GM12873 (cell line): Measurements from ENCODE around the gene ALDH3B1.

Experiments used
- CTCF ChIP-seq: IDR thresholded peaks from 2 replicates; pipeline ENCODE4 v1.5.1; 2012; ENCODE audit warnings: low read depth, mild to moderate bottlenecking, moderate library complexity, low read length, control low read depth; ENCODE audit not compliant: insufficient read depth; ENCODE audit errors: missing control alignments

Gene ALDH3B1

GRCh38 chr11:67998150-67999045, 11.7 kb upstream of the ALDH3B1 start:
- TF ChIP-seq CTCF, result no peak

- TF ChIP-seq CTCF, result no peak
Measured at GRCh38 chr11:67999201-67999629, 10.9 kb upstream of the ALDH3B1 start.

- TF ChIP-seq CTCF, result no peak
Measured at GRCh38 chr11:67999704-68000103, 10.4 kb upstream of the ALDH3B1 start.

GRCh38 chr11:68002575-68002937, 7.6 kb upstream of the ALDH3B1 start:
- no peak for TF ChIP-seq CTCF

GRCh38 chr11:68002938-68003845, 6.9 kb upstream of the ALDH3B1 start:
- TF ChIP-seq CTCF, result no peak

- TF ChIP-seq CTCF, result no peak
Measured at GRCh38 chr11:68003846-68004550, 6.1 kb upstream of the ALDH3B1 start, which contains the start of gene UNC93B1. TSS of gene UNC93B1 (minus strand) at chr11:68004097. CDS start at chr11:68004043, 54 bp downstream.
